ENCODE measurements around the gene EOMES. TPM values are rescaled to one million over a fixed set of nuclear protein-coding genes. Genes with fewer than 3 reads are reported as not detected.

EOMES gene
- total and polyA plus RNA-seq, 2 experiments from 2014 or later: 0.10 TPM

DNA sequence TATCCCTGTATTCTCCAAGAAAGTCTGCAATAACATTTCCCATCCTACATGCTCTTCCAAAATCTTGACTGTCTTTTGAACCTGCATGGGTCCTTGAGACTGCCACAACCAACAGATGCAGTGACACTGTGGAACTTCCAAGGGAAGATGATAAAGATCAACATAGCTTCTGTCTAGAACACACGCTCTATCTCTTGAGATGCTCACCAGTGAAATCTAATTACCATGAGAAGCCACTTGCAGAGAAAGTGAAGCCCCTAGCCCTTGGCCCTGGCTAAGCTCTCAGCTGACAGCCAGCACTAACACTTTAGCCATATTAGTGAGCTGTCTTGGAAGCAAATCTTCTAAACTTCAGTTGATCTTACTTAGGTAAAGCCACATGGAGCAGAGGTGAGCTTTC, 36.6 kb downstream of the EOMES start (continued):
- TF ChIP-seq, protein P1, sequence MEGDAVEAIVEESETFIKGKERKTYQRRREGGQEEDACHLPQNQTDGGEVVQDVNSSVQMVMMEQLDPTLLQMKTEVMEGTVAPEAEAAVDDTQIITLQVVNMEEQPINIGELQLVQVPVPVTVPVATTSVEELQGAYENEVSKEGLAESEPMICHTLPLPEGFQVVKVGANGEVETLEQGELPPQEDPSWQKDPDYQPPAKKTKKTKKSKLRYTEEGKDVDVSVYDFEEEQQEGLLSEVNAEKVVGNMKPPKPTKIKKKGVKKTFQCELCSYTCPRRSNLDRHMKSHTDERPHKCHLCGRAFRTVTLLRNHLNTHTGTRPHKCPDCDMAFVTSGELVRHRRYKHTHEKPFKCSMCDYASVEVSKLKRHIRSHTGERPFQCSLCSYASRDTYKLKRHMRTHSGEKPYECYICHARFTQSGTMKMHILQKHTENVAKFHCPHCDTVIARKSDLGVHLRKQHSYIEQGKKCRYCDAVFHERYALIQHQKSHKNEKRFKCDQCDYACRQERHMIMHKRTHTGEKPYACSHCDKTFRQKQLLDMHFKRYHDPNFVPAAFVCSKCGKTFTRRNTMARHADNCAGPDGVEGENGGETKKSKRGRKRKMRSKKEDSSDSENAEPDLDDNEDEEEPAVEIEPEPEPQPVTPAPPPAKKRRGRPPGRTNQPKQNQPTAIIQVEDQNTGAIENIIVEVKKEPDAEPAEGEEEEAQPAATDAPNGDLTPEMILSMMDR (conservative IDR thresholded peaks at IDR 0.05; ENCODE audit: low read depth in 2 of 2): no peak
- TF ChIP-seq, protein P2, sequence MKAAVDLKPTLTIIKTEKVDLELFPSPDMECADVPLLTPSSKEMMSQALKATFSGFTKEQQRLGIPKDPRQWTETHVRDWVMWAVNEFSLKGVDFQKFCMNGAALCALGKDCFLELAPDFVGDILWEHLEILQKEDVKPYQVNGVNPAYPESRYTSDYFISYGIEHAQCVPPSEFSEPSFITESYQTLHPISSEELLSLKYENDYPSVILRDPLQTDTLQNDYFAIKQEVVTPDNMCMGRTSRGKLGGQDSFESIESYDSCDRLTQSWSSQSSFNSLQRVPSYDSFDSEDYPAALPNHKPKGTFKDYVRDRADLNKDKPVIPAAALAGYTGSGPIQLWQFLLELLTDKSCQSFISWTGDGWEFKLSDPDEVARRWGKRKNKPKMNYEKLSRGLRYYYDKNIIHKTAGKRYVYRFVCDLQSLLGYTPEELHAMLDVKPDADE (IDR thresholded peaks at IDR 0.05): no peak
- TF ChIP-seq JUNB (IDR thresholded peaks at IDR 0.05; ENCODE audit: unreplicated experiment) (no peak), ZNF331 (CRISPR knock-in tag; IDR thresholded peaks at IDR 0.05; ENCODE audit: low read depth) (no peak), EZH2phosphoT487 (IDR thresholded peaks at IDR 0.05; ENCODE audit: unreplicated experiment) (no peak)

DNA sequence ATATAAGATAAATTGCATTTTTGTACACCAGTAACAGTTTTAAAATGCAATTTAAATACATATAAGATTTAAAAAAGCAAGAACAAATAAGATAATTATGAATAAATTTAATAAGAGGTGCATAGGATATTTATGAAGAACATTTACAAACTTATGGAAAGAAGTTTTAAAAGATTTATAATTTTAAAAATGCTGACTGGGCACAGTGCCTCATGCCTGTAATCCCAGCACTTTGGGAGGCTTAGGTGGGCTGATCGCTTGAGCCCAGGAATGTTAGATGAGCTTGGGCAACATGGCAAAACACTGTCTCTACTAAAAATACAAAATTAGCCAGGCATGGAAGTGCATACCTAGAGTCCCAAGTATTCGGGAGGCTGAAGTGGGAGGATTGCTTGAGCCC, 37.8 kb downstream of the EOMES start:
- ATAC-seq (no peak), DNase-seq (ENCODE audit: low spot score) (no peak)
- H3K27ac Mint-ChIP-seq: no peak overlapping the region

More for the DNA sequence above, 37.8 kb downstream of the EOMES start:
- no peak overlapping the region for H2AFZ ChIP-seq
- H3K4me3 ChIP-seq: no peak overlapping the region
- peaks cover 4% of the 10 kb centered on the region; the same call in 1 of the 2 replicates for H3F3A ChIP-seq (replicated peaks; ENCODE audit: low read depth)
- no peaks in the 10 kb centered on the region for H3K27me3 ChIP-seq (ENCODE audit: insufficient read depth)
- Mint-ChIP-seq H3K36me3 (ENCODE audit: low read depth) (no peaks in the 10 kb centered on the region), H3K9me3 (no peaks in the 10 kb centered on the region; the same call in 2 of the 3 replicates), H3K4me1 (peaks cover 13% of the 10 kb centered on the region), H3K27me3 (ENCODE audit: insufficient read depth, low read depth, poor library complexity) (peaks cover 6% of the 10 kb centered on the region), H3K4me3 (no peak overlapping the region)
- H3K27ac ChIP-seq (ENCODE audit: low read depth): no peak overlapping the region
- H4K20me1 ChIP-seq (replicated peaks; ENCODE audit: insufficient read depth): no peaks in the 10 kb centered on the region
- H3K36me3 ChIP-seq (ENCODE audit: insufficient read depth): no peaks in the 10 kb centered on the region
- no peak overlapping the region for H3K4me2 ChIP-seq
- TF ChIP-seq, protein P3, sequence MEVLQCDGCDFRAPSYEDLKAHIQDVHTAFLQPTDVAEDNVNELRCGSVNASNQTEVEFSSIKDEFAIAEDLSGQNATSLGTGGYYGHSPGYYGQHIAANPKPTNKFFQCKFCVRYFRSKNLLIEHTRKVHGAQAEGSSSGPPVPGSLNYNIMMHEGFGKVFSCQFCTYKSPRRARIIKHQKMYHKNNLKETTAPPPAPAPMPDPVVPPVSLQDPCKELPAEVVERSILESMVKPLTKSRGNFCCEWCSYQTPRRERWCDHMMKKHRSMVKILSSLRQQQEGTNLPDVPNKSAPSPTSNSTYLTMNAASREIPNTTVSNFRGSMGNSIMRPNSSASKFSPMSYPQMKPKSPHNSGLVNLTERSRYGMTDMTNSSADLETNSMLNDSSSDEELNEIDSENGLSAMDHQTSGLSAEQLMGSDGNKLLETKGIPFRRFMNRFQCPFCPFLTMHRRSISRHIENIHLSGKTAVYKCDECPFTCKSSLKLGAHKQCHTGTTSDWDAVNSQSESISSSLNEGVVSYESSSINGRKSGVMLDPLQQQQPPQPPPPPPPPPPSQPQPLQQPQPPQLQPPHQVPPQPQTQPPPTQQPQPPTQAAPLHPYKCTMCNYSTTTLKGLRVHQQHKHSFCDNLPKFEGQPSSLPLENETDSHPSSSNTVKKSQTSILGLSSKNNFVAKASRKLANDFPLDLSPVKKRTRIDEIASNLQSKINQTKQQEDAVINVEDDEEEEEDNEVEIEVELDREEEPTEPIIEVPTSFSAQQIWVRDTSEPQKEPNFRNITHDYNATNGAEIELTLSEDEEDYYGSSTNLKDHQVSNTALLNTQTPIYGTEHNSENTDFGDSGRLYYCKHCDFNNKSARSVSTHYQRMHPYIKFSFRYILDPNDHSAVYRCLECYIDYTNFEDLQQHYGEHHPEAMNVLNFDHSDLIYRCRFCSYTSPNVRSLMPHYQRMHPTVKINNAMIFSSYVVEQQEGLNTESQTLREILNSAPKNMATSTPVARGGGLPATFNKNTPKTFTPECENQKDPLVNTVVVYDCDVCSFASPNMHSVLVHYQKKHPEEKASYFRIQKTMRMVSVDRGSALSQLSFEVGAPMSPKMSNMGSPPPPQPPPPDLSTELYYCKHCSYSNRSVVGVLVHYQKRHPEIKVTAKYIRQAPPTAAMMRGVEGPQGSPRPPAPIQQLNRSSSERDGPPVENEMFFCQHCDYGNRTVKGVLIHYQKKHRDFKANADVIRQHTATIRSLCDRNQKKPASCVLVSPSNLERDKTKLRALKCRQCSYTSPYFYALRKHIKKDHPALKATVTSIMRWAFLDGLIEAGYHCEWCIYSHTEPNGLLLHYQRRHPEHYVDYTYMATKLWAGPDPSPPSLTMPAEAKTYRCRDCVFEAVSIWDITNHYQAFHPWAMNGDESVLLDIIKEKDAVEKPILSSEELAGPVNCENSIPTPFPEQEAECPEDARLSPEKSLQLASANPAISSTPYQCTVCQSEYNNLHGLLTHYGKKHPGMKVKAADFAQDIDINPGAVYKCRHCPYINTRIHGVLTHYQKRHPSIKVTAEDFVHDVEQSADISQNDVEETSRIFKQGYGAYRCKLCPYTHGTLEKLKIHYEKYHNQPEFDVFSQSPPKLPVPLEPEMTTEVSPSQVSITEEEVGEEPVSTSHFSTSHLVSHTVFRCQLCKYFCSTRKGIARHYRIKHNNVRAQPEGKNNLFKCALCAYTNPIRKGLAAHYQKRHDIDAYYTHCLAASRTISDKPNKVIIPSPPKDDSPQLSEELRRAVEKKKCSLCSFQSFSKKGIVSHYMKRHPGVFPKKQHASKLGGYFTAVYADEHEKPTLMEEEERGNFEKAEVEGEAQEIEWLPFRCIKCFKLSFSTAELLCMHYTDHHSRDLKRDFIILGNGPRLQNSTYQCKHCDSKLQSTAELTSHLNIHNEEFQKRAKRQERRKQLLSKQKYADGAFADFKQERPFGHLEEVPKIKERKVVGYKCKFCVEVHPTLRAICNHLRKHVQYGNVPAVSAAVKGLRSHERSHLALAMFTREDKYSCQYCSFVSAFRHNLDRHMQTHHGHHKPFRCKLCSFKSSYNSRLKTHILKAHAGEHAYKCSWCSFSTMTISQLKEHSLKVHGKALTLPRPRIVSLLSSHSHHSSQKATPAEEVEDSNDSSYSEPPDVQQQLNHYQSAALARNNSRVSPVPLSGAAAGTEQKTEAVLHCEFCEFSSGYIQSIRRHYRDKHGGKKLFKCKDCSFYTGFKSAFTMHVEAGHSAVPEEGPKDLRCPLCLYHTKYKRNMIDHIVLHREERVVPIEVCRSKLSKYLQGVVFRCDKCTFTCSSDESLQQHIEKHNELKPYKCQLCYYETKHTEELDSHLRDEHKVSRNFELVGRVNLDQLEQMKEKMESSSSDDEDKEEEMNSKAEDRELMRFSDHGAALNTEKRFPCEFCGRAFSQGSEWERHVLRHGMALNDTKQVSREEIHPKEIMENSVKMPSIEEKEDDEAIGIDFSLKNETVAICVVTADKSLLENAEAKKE (CRISPR knock-in tag; IDR thresholded peaks at IDR 0.05): no peak
- TF ChIP-seq POLR2AphosphoS5 (IDR thresholded peaks at IDR 0.05; ENCODE audit: low read depth): no peak
- H3K9me2 ChIP-seq (ENCODE audit: insufficient read depth): no peaks in the 10 kb centered on the region
- H3K79me2 ChIP-seq (replicated peaks; ENCODE audit: insufficient read depth): no peaks in the 10 kb centered on the region
- H3K4me1 ChIP-seq (ENCODE audit: insufficient read depth): peaks cover 9% of the 10 kb centered on the region; the same call in 1 of the 2 replicates
